ENCODE measurements around the gene TBC1D21. TPM values are rescaled to one million over a fixed set of nuclear protein-coding genes. Genes with fewer than 3 reads are reported as not detected.

TBC1D21 gene
- total RNA-seq, 4 donors from 2014 or later, result not detected

- H3K27me3 ChIP-seq, result peaks cover 21% of the 10 kb centered on the region
- H3K36me3 ChIP-seq, result no peaks in the 10 kb centered on the region
- H3K9me3 ChIP-seq, result peaks cover 0 to 4% (median 0%) of the 10 kb centered on the region in 3 donors
- no peak for TF ChIP-seq EP300 (IDR thresholded peaks at IDR 0.05)
- TF ChIP-seq, protein P1, sequence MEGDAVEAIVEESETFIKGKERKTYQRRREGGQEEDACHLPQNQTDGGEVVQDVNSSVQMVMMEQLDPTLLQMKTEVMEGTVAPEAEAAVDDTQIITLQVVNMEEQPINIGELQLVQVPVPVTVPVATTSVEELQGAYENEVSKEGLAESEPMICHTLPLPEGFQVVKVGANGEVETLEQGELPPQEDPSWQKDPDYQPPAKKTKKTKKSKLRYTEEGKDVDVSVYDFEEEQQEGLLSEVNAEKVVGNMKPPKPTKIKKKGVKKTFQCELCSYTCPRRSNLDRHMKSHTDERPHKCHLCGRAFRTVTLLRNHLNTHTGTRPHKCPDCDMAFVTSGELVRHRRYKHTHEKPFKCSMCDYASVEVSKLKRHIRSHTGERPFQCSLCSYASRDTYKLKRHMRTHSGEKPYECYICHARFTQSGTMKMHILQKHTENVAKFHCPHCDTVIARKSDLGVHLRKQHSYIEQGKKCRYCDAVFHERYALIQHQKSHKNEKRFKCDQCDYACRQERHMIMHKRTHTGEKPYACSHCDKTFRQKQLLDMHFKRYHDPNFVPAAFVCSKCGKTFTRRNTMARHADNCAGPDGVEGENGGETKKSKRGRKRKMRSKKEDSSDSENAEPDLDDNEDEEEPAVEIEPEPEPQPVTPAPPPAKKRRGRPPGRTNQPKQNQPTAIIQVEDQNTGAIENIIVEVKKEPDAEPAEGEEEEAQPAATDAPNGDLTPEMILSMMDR (IDR thresholded peaks at IDR 0.05), result no peak
- no peak for TF ChIP-seq POLR2AphosphoS5 (IDR thresholded peaks at IDR 0.05)
- no peak for TF ChIP-seq POLR2A (IDR thresholded peaks at IDR 0.05)
- H3K4me1 ChIP-seq, result no peaks in the 10 kb centered on the region
- H3K27ac ChIP-seq, result no peak overlapping the region
- WGBS, 2 donors (ENCODE audit: low coverage in 1 of 2), result 80% methylated on average over 2 of the region's 10 CpGs; no CpG with 5 or more reads in 1 of the 2 donors
- ATAC-seq, result no peak
- H3K4me3 ChIP-seq, result no peak overlapping the region
Measured at GRCh38 chr15:73882761-73883419, 9.5 kb downstream of the TBC1D21 start.

GRCh38 chr15:73884159-73884558 lies 10.8 kb downstream of the TBC1D21 start:
- TF ChIP-seq POLR2A (IDR thresholded peaks at IDR 0.05) (no peak), EP300 (IDR thresholded peaks at IDR 0.05) (no peak), POLR2AphosphoS5 (IDR thresholded peaks at IDR 0.05) (no peak)
- TF ChIP-seq, protein P1 (IDR thresholded peaks at IDR 0.05), result no peak
- H3K27me3 ChIP-seq, result peaks cover 25% of the 10 kb centered on the region
- H3K9me3 ChIP-seq, result no peaks in the 10 kb centered on the region
- H3K27ac ChIP-seq, result no peak overlapping the region
- no peak overlapping the region for H3K4me3 ChIP-seq
- H3K36me3 ChIP-seq, result no peaks in the 10 kb centered on the region
- no CpG with 5 or more reads among the region's 3 CpGs for WGBS, 2 donors (ENCODE audit: low coverage in 1 of 2)
- no peak for ATAC-seq
- no peaks in the 10 kb centered on the region for H3K4me1 ChIP-seq

GRCh38 chr15:73885954-73886700 lies 12.8 kb downstream of the TBC1D21 start:
- Histone ChIP-seq H3K36me3 (no peaks in the 10 kb centered on the region), H3K9me3 (no peaks in the 10 kb centered on the region), H3K27me3 (peaks cover 25% of the 10 kb centered on the region), H3K27ac (no peak overlapping the region), H3K4me1 (no peaks in the 10 kb centered on the region), H3K4me3 (no peak overlapping the region)
- ATAC-seq, result no peak
- TF ChIP-seq EP300 (IDR thresholded peaks at IDR 0.05) (no peak), POLR2A (IDR thresholded peaks at IDR 0.05) (no peak), POLR2AphosphoS5 (IDR thresholded peaks at IDR 0.05) (no peak)
- TF ChIP-seq, protein P1 (IDR thresholded peaks at IDR 0.05), result no peak
- 80% methylated on average over 5 of the region's 9 CpGs; no CpG with 5 or more reads in 1 of the 2 donors for WGBS, 2 donors (ENCODE audit: low coverage in 1 of 2)

- WGBS, 2 donors (ENCODE audit: low coverage in 1 of 2), result 83 to 100% methylated on average over 1 of the region's 5 CpGs
- ATAC-seq, result no peak
- Histone ChIP-seq H3K36me3 (no peaks in the 10 kb centered on the region), H3K27ac (no peak overlapping the region), H3K4me1 (no peaks in the 10 kb centered on the region), H3K27me3 (peaks cover 19% of the 10 kb centered on the region), H3K9me3 (no peaks in the 10 kb centered on the region), H3K4me3 (no peak overlapping the region)
- TF ChIP-seq EP300 (IDR thresholded peaks at IDR 0.05) (no peak), POLR2AphosphoS5 (IDR thresholded peaks at IDR 0.05) (no peak), POLR2A (IDR thresholded peaks at IDR 0.05) (no peak)
- TF ChIP-seq, protein P1 (IDR thresholded peaks at IDR 0.05), result no peak
Measured at GRCh38 chr15:73886717-73887345, 13.5 kb downstream of the TBC1D21 start.

Measured in gastroesophageal sphincter (tissue), 4 donors.